B cell (primary cell): ENCODE data around the gene LITAF. TPM values are rescaled to one million over a fixed set of nuclear protein-coding genes. Genes with fewer than 3 reads are reported as not detected.

Source experiments
- ATAC-seq: fragments of 200-7000 bp; cut with Tn5 transposase; one replicate; pipeline ENCODE4 v1.10.0; 2021; ENCODE audit warnings: low read depth, mild to moderate bottlenecking, moderate number of reproducible peaks, moderate library complexity
- CTCF ChIA-PET: fragments of 350-600 bp; sonication (Branson Sonifier 250); formaldehyde crosslinking; loops from one replicate; lab custom pipeline; 2021; ENCODE audit warnings: antibody characterized with exemption, inconsistent platforms; lab: Charles Lee
- POLR2A ChIA-PET: fragments of 350-600 bp; sonication (Branson Sonifier 250); formaldehyde crosslinking; loops from one replicate; lab custom pipeline; 2021; ENCODE audit warnings: antibody characterized with exemption; lab: Charles Lee
- DNase-seq: peaks from one replicate; pipeline ENCODE4 v3.0.0; 2013
- H2AFZ ChIP-seq: 2 replicates; pipeline ENCODE4 v1.6.1; 2012; ENCODE audit warnings: mild to moderate bottlenecking, low read depth, low read length; ENCODE audit not compliant: insufficient read depth, poor library complexity, severe bottlenecking
- H3K27ac ChIP-seq, 2 donors: 1 replicate in 1 of 2; 2 replicates in 1 of 2; pipeline ENCODE4 v1.5.1; 2012 to 2013; ENCODE audit warnings: low read length in 2 of 2, mild to moderate bottlenecking in 2 of 2, moderate library complexity in 1 of 2
- H3K27me3 ChIP-seq, 4 experiments: fragments of 200-600 bp in 1 of 4; sonication (generic) in 1 of 4; replicated peaks in 1 of 4; 1 replicate in 2 of 4; 2 replicates in 2 of 4; pipeline versions ENCODE4 v1.6.1 to v1.7.0; 2013 to 2016; ENCODE audit warnings: low read length in 3 of 4, mild to moderate bottlenecking in 2 of 4, mixed read lengths in 1 of 4, moderate library complexity in 1 of 4; ENCODE audit not compliant: insufficient read depth in 4 of 4, control insufficient read depth in 3 of 4; ENCODE audit errors: control extremely low read depth in 1 of 4
- H3K36me3 ChIP-seq, 2 experiments: replicated peaks in 1 of 2; 1 replicate in 1 of 2; 2 replicates in 1 of 2; pipeline versions ENCODE4 v1.6.1 to v1.7.1; 2013; ENCODE audit warnings: low read length in 1 of 2; ENCODE audit not compliant: insufficient read depth in 2 of 2, control insufficient read depth in 1 of 2; ENCODE audit errors: control extremely low read depth in 1 of 2, extremely low read depth in 1 of 2
- H3K4me1 ChIP-seq, 2 donors: fragments of 200-600 bp in 1 of 2; sonication (generic) in 1 of 2; 1 replicate in 1 of 2; 2 replicates in 1 of 2; pipeline versions ENCODE4 v1.5.1 to v1.6.1; 2013 to 2017; ENCODE audit warnings: low read length in 2 of 2; ENCODE audit not compliant: control insufficient read depth in 2 of 2, insufficient read depth in 2 of 2
- H3K4me2 ChIP-seq: replicated peaks from 2 replicates; pipeline ENCODE3; 2012; ENCODE audit warnings: mild to moderate bottlenecking, low read depth, low read length; ENCODE audit not compliant: poor library complexity, severe bottlenecking
- H3K4me3 ChIP-seq, 5 experiments: fragments of 200-600 bp in 1 of 5; sonication (generic) in 1 of 5; 1 replicate in 3 of 5; 2 replicates in 2 of 5; pipeline versions ENCODE4 v1.5.1 to v1.7.0; 2011 to 2016; ENCODE audit warnings: low read length in 4 of 5, mild to moderate bottlenecking in 4 of 5, low read depth in 2 of 5, control low read depth in 1 of 5, moderate library complexity in 1 of 5; ENCODE audit not compliant: insufficient read depth in 1 of 5; ENCODE audit errors: control extremely low read depth in 1 of 5, extremely low read depth in 1 of 5
- H3K79me2 ChIP-seq: fragments of 200-600 bp; sonication (generic); one replicate; pipeline ENCODE4 v1.6.0; 2016; ENCODE audit warnings: low read length; ENCODE audit not compliant: control insufficient read depth, insufficient read depth
- H3K9ac ChIP-seq: fragments of 200-600 bp; sonication (generic); 2 replicates; pipeline ENCODE4 v1.6.1; 2017; ENCODE audit warnings: mild to moderate bottlenecking, low read length, moderate library complexity
- H3K9me3 ChIP-seq, 3 donors: one replicate each; pipeline versions ENCODE4 v1.6.1 to v1.7.1; 2013; ENCODE audit warnings: low read length in 2 of 3; ENCODE audit not compliant: control insufficient read depth in 2 of 3, insufficient read depth in 1 of 3; ENCODE audit errors: control extremely low read depth in 1 of 3
- H4K20me1 ChIP-seq: 2 replicates; pipeline ENCODE4 v1.6.0; 2012; ENCODE audit warnings: mild to moderate bottlenecking, low read length; ENCODE audit not compliant: insufficient read depth, control insufficient read depth, poor library complexity, severe bottlenecking
- H3K27ac Mint-ChIP-seq: one replicate; pipeline ENCODE4 v1.8.0; 2021; ENCODE audit warnings: mixed read lengths
- H3K27me3 Mint-ChIP-seq: one replicate; pipeline ENCODE4 v1.8.0; 2021; ENCODE audit warnings: mixed read lengths
- H3K4me1 Mint-ChIP-seq: one replicate; pipeline ENCODE4 v1.8.0; 2021; ENCODE audit warnings: mixed read lengths
- H3K4me3 Mint-ChIP-seq: one replicate; pipeline ENCODE4 v1.8.0; 2021; ENCODE audit warnings: mixed read lengths
- H3K9me3 Mint-ChIP-seq: one replicate; pipeline ENCODE4 v1.8.0; 2022; ENCODE audit warnings: mixed read lengths; ENCODE audit not compliant: insufficient read depth
- CTCF ChIP-seq: fragments of 200-600 bp; IDR thresholded peaks from one replicate; pipeline ENCODE4 v1.8.0; 2022; ENCODE audit warnings: antibody characterized with exemption, mild to moderate bottlenecking
- EZH2 ChIP-seq: IDR thresholded peaks from 2 replicates; pipeline ENCODE4 v1.6.1; 2012; ENCODE audit warnings: borderline replicate concordance, low read depth, mild to moderate bottlenecking, moderate library complexity, low read length; ENCODE audit not compliant: insufficient read depth, poor library complexity, severe bottlenecking
- WGBS: methylation state at CpG from one replicate; pipeline ENCODE4 v1.1.5; 2013; ENCODE audit warnings: missing lambda C conversion rate; ENCODE audit not compliant: insufficient coverage; 5-methylcytosine and 5-hydroxymethylcytosine counted together
- intact Hi-C: fragments of 100-400 bp; cut with micrococcal nuclease; formaldehyde crosslinking; loops from one replicate; pipeline ENCODE4 v1.10.0; 2022
- polyA plus RNA-seq: library from polyadenylated mRNA; depleted of rRNA; stranded (reverse); fragments of >200 nt; gene quantifications from 2 replicates; pipeline ENCODE4 v1.2.3, GENCODE V29; 2012
- total RNA-seq, 2 donors: library from RNA; stranded (reverse); fragments of 120-200 nt in 1 of 2; gene quantifications; 1 replicate in 1 of 2; 2 replicates in 1 of 2; pipeline versions ENCODE4 v1.2.3 to v1.2.4, GENCODE V29; 2013 to 2022

The LITAF gene
- total and polyA plus RNA-seq, 2 donors (not counting 1 experiment from before 2014, with no cell fraction given), result 93.6 to 125 TPM

GRCh38 chr16:11624205-11624604, 37.5 kb upstream of the LITAF start:
- DNase-seq, result no peak
- H3K27me3 Mint-ChIP-seq, result no peaks in the 10 kb centered on the region
- peak overlapping the region in 1 of 2 donors; percentile 43 for H3K27ac ChIP-seq

More at GRCh38 chr16:11624205-11624604, 37.5 kb upstream of the LITAF start:
- no peak for ATAC-seq
- peaks cover 52 to 76% of the 10 kb centered on the region in 2 donors for H3K4me1 ChIP-seq
- peak overlapping the region; percentile 42 for H3K4me2 ChIP-seq
- WGBS, result 93% methylated on average over 2 of the region's 4 CpGs
- H3K27me3 ChIP-seq, result no peaks in the 10 kb centered on the region
- intact Hi-C loops, result loop anchor here (5.0 kb wide), 1 partner anchor 37 kb away; the partner anchor contains the start of gene LITAF
- Mint-ChIP-seq H3K27ac (peak overlapping the region; percentile 62), H3K4me1 (peaks cover 52% of the 10 kb centered on the region), H3K4me3 (no peak overlapping the region), H3K9me3 (no peaks in the 10 kb centered on the region)
- TF ChIP-seq EZH2, result no peak
- no peak for TF ChIP-seq CTCF
- no peaks in the 10 kb centered on the region for H4K20me1 ChIP-seq
- ChIA-PET POLR2A (no interaction called here), CTCF (interaction anchor here (0.7 to 1.2 kb wide), 2 partner anchors 92 to 597 kb away, joined by 3 read pairs; no protein-coding TSS in a partner anchor)
- peaks cover 4% of the 10 kb centered on the region for H3K79me2 ChIP-seq
- no peak overlapping the region for H3K4me3 ChIP-seq
- peaks cover 0 to 14% (median 5%) of the 10 kb centered on the region in 3 donors for H3K9me3 ChIP-seq
- H2AFZ ChIP-seq, result no peak overlapping the region
- H3K36me3 ChIP-seq, result no peaks in the 10 kb centered on the region
- no peak overlapping the region for H3K9ac ChIP-seq
